ENCODE results near the gene PSMB7. TPM values are rescaled to one million over a fixed set of nuclear protein-coding genes. Genes with fewer than 3 reads are reported as not detected.

Gene PSMB7
- total and polyA plus RNA-seq, 2 donors from 2014 or later: 105 to 250 TPM

DNA sequence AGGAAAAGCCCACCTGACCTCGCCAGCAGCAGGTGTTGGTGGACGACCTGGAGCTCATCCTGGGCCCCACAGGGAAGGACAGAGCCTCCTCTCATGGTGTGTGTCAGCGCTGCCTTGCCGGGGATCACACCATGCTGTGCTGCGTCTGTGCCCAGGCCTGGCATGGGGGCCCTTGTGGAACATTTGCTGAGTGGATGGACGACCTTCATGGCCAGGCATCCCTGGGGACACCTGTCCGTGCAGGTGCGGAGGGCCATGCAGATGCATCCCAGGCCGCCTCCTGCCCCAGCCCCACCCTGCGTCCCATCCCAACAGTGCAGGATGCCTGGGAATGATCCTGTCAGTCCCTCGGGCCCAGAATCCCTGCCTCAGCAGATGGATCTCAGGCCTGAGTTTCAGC, 83.7 kb downstream of the PSMB7 start:
- no peak for FAIRE-seq

DNA sequence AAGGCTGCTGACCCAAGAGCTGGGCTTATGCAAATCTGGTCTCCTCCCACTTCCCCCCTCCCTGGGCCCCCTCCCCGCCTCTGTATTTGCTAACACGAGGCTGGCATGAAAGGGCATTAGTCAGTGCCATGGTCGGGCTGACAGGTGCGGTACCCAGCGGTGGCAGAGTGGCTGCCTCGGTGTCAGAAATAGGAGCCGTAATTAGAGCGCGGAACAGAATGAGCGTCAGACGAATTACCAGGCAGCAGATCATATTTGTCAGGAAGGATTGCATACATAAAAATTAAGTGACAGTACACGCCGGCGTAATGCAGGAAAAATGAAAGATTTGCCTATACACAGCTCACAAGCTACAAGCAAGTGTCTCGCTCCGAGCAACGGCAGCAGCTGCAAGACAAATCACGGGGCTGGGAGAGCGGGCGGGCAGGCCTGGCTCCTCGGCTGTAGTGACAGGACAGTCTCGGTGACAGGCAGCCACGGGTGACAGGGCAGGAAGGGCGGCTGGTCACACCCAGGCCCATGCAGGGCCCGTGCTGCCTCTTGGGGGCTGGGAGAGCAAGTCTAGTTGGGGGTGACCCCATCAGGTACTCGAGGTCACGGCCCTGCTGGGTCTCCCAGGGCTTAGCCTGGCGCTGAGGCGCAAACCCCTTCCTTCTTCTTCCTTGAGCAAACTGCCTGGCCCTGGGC, 85.1 kb downstream of the PSMB7 start:
- H3K9me3 ChIP-seq (ENCODE audit: control insufficient read depth in 2 of 3, insufficient read depth in 1 of 3, low read length in 3 of 3): no peaks in the 10 kb centered on the region
- intact Hi-C loops (cut with DNase I): no loop called here
- TF ChIP-seq, protein P1, sequence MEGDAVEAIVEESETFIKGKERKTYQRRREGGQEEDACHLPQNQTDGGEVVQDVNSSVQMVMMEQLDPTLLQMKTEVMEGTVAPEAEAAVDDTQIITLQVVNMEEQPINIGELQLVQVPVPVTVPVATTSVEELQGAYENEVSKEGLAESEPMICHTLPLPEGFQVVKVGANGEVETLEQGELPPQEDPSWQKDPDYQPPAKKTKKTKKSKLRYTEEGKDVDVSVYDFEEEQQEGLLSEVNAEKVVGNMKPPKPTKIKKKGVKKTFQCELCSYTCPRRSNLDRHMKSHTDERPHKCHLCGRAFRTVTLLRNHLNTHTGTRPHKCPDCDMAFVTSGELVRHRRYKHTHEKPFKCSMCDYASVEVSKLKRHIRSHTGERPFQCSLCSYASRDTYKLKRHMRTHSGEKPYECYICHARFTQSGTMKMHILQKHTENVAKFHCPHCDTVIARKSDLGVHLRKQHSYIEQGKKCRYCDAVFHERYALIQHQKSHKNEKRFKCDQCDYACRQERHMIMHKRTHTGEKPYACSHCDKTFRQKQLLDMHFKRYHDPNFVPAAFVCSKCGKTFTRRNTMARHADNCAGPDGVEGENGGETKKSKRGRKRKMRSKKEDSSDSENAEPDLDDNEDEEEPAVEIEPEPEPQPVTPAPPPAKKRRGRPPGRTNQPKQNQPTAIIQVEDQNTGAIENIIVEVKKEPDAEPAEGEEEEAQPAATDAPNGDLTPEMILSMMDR (IDR thresholded peaks at IDR 0.05; ENCODE audit: borderline replicate concordance, extremely low read depth, insufficient read depth): no peak
- H3K4me1 ChIP-seq (ENCODE audit: control insufficient read depth in 2 of 3, insufficient read depth in 2 of 3, low read depth in 1 of 3, low read length in 3 of 3): no peaks in the 10 kb centered on the region
- H3K9ac ChIP-seq (ENCODE audit: low read length in 3 of 3): no peak overlapping the region
- no peaks in the 10 kb centered on the region for H3K27me3 ChIP-seq (ENCODE audit: control insufficient read depth, insufficient read depth, low read length)
- H3K36me3 ChIP-seq (ENCODE audit: control insufficient read depth in 2 of 3, insufficient read depth in 3 of 3, low read length in 3 of 3): peaks cover 0 to 9% (median 5%) of the 10 kb centered on the region in 3 donors
- no peak for DNase-seq
- no peak overlapping the region for H3K27ac ChIP-seq (ENCODE audit: low read depth in 2 of 2, low read length in 2 of 2)
- no peak overlapping the region for H3K4me3 ChIP-seq (ENCODE audit: low read length in 3 of 3)
- FAIRE-seq: no peak

More for the DNA sequence above, 83.7 kb downstream of the PSMB7 start:
- Histone ChIP-seq H3K9ac (ENCODE audit: low read length in 3 of 3) (no peak overlapping the region), H3K4me3 (ENCODE audit: low read length in 3 of 3) (no peak overlapping the region), H3K9me3 (ENCODE audit: control insufficient read depth in 2 of 3, insufficient read depth in 1 of 3, low read length in 3 of 3) (no peaks in the 10 kb centered on the region), H3K27me3 (ENCODE audit: control insufficient read depth, insufficient read depth, low read length) (no peaks in the 10 kb centered on the region), H3K4me1 (ENCODE audit: control insufficient read depth in 2 of 3, insufficient read depth in 2 of 3, low read depth in 1 of 3, low read length in 3 of 3) (no peaks in the 10 kb centered on the region), H3K36me3 (ENCODE audit: control insufficient read depth in 2 of 3, insufficient read depth in 3 of 3, low read length in 3 of 3) (peaks cover 0 to 9% (median 5%) of the 10 kb centered on the region in 3 donors), H3K27ac (ENCODE audit: low read depth in 2 of 2, low read length in 2 of 2) (no peak overlapping the region)
- no peak for DNase-seq
- intact Hi-C loops (cut with DNase I): no loop called here
- TF ChIP-seq, protein P1 (IDR thresholded peaks at IDR 0.05; ENCODE audit: borderline replicate concordance, extremely low read depth, insufficient read depth): no peak

DNA sequence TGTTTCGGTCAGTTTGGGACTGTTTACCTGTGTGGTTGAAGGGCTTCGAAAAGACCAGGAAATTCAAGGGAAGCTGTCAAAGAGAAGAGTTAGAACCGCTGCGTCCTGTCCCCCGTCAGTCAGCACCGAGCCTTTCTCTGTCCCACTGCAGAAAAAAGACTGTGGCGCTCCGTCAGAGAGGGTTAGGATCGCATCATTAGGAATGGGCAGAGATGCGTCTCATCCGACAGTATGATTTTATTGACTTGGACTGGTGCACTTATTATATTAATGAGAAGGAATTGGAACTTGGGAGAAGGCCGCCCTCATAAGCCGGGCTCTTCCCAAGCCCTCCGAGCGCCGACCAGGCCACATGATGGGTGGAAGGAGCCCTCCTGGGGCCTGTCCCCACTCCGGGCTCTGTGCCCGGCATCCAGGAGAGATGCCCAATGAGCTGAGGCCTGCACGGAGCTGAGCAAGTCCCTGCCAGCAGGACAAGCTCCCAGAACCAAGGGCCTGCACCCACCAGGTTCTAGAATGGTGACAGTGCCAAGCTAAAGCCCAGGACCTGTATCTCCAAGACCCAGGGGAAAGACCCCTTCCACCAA, 85.9 kb downstream of the PSMB7 start:
- H3K9ac ChIP-seq (ENCODE audit: low read length in 3 of 3): no peak overlapping the region
- DNase-seq (no peak), FAIRE-seq (no peak)
- TF ChIP-seq, protein P1 (IDR thresholded peaks at IDR 0.05; ENCODE audit: borderline replicate concordance, extremely low read depth, insufficient read depth): no peak
- H3K9me3 ChIP-seq (ENCODE audit: control insufficient read depth in 2 of 3, insufficient read depth in 1 of 3, low read length in 3 of 3): no peaks in the 10 kb centered on the region
- H3K4me3 ChIP-seq (ENCODE audit: low read length in 3 of 3): no peak overlapping the region
- H3K36me3 ChIP-seq (ENCODE audit: control insufficient read depth in 2 of 3, insufficient read depth in 3 of 3, low read length in 3 of 3): peaks cover 0 to 9% (median 5%) of the 10 kb centered on the region in 3 donors
- H3K4me1 ChIP-seq (ENCODE audit: control insufficient read depth in 2 of 3, insufficient read depth in 2 of 3, low read depth in 1 of 3, low read length in 3 of 3): no peaks in the 10 kb centered on the region
- H3K27me3 ChIP-seq (ENCODE audit: control insufficient read depth, insufficient read depth, low read length): no peaks in the 10 kb centered on the region
- H3K27ac ChIP-seq (ENCODE audit: low read depth in 2 of 2, low read length in 2 of 2): no peak overlapping the region
- intact Hi-C loops (cut with DNase I): no loop called here

Data from kidney (tissue), 14 donors.